ENCODE measurements around the gene LAMB4. TPM values are rescaled to one million over a fixed set of nuclear protein-coding genes. Genes with fewer than 3 reads are reported as not detected.

The LAMB4 gene
- total and polyA plus RNA-seq, 2 experiments from 2014 or later: not detected

DNA sequence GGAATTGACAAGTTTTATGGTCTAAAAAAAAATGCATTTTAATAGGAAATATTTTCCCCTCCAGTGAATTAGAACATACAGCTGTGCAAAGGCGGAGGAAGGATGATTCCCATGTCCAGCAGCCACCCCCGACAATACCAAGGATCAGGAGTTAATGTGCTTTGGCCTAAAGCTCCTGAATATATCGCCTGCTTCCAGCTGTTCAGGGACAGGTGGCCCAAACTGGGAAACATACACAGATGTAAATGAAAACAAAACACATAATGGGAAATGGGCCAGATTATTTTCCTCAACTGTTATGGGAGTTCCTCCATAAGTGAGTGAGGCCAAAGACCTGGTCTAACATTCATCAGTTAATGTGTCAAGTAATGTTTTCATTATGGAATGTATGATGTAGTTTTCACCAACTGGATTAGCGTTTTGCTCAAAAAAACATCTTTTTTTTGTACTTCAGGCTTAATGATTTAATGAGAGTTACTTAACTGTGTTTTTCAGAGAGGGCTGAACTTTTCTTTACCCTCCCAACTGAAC lies 72.1 kb downstream of the LAMB4 start:
- Mint-ChIP-seq H3K27me3 (ENCODE audit: insufficient read depth, low read depth, poor library complexity) (peaks cover 1% of the 10 kb centered on the region), H3K36me3 (ENCODE audit: low read depth) (no peaks in the 10 kb centered on the region), H3K9me3 (no peaks in the 10 kb centered on the region), H3K27ac (no peak overlapping the region), H3K4me1 (peaks cover 3% of the 10 kb centered on the region; the same call in 2 of the 3 replicates), H3K4me3 (no peak overlapping the region)
- Histone ChIP-seq H2AFZ (no peak overlapping the region), H3K9me2 (ENCODE audit: insufficient read depth) (no peaks in the 10 kb centered on the region), H3K27ac (ENCODE audit: low read depth) (no peak overlapping the region), H3K4me2 (no peak overlapping the region), H3K4me3 (no peak overlapping the region), H3K27me3 (ENCODE audit: insufficient read depth) (no peaks in the 10 kb centered on the region), H3K79me2 (replicated peaks; ENCODE audit: insufficient read depth) (no peaks in the 10 kb centered on the region), H4K20me1 (replicated peaks; ENCODE audit: insufficient read depth) (no peaks in the 10 kb centered on the region), H3F3A (replicated peaks; ENCODE audit: low read depth) (no peaks in the 10 kb centered on the region), H3K4me1 (ENCODE audit: insufficient read depth) (no peaks in the 10 kb centered on the region), H3K36me3 (ENCODE audit: insufficient read depth) (no peaks in the 10 kb centered on the region)
- TF ChIP-seq JUNB (IDR thresholded peaks at IDR 0.05; ENCODE audit: unreplicated experiment) (no peak), CTCF (conservative IDR thresholded peaks at IDR 0.05; ENCODE audit: low read depth in 2 of 2) (no peak), NANOG (IDR thresholded peaks at IDR 0.05; ENCODE audit: borderline replicate concordance) (no peak), EZH2 (IDR thresholded peaks at IDR 0.05; ENCODE audit: low read depth, unreplicated experiment) (no peak)
- no peak for DNase-seq (ENCODE audit: low spot score)
- no peak for ATAC-seq

- Histone ChIP-seq H3K27ac (ENCODE audit: low read depth) (no peak overlapping the region), H4K20me1 (replicated peaks; ENCODE audit: insufficient read depth) (no peaks in the 10 kb centered on the region), H3K4me3 (no peak overlapping the region), H3K36me3 (ENCODE audit: insufficient read depth) (no peaks in the 10 kb centered on the region), H3K4me2 (no peak overlapping the region), H3F3A (replicated peaks; ENCODE audit: low read depth) (no peaks in the 10 kb centered on the region), H3K27me3 (ENCODE audit: insufficient read depth) (no peaks in the 10 kb centered on the region), H3K79me2 (replicated peaks; ENCODE audit: insufficient read depth) (no peaks in the 10 kb centered on the region), H2AFZ (peak overlapping the region; percentile 67), H3K9me2 (ENCODE audit: insufficient read depth) (no peaks in the 10 kb centered on the region), H3K4me1 (ENCODE audit: insufficient read depth) (no peaks in the 10 kb centered on the region)
- H3K4me3 Mint-ChIP-seq: no peak overlapping the region
- peaks cover 3% of the 10 kb centered on the region; the same call in 1 of the 3 replicates for H3K4me1 Mint-ChIP-seq
- ATAC-seq: no peak
- H3K27me3 Mint-ChIP-seq (ENCODE audit: insufficient read depth, low read depth, poor library complexity): peaks cover 1% of the 10 kb centered on the region
- DNase-seq (ENCODE audit: low spot score): no peak
- TF ChIP-seq JUNB (IDR thresholded peaks at IDR 0.05; ENCODE audit: unreplicated experiment): no peak
- H3K9me3 Mint-ChIP-seq: no peaks in the 10 kb centered on the region
- no peaks in the 10 kb centered on the region for H3K36me3 Mint-ChIP-seq (ENCODE audit: low read depth)
- no peak overlapping the region for H3K27ac Mint-ChIP-seq
Measured at GRCh38 chr7:108055611-108056021, 74.5 kb downstream of the LAMB4 start.

DNA sequence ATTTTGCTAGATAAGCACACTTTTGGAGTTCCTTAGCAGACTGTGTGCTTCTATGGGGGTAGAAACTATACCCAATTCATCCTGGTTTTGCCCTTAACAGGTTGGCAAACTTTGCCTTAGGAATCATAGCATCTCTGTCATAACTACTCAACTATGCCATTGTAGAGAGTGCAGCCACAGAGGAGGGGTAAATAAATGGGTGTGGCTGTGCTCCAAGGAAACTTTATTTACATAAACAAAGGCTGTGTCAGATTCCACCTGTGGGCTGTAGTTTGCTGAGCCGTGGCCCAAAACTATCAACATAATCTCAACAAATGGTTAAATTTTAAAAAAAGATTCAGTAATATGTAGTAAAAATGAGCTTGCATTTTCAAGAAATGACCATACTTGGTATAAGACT lies 75.6 kb downstream of the LAMB4 start:
- no peaks in the 10 kb centered on the region for H3K9me3 Mint-ChIP-seq
- Histone ChIP-seq H3K4me3 (no peak overlapping the region), H3K4me1 (ENCODE audit: insufficient read depth) (no peaks in the 10 kb centered on the region), H3K27me3 (ENCODE audit: insufficient read depth) (no peaks in the 10 kb centered on the region), H3K9me2 (ENCODE audit: insufficient read depth) (no peaks in the 10 kb centered on the region), H4K20me1 (replicated peaks; ENCODE audit: insufficient read depth) (no peaks in the 10 kb centered on the region), H3K4me2 (no peak overlapping the region), H3K79me2 (replicated peaks; ENCODE audit: insufficient read depth) (no peaks in the 10 kb centered on the region), H3K27ac (ENCODE audit: low read depth) (no peak overlapping the region), H3K36me3 (ENCODE audit: insufficient read depth) (no peaks in the 10 kb centered on the region), H2AFZ (no peak overlapping the region), H3F3A (replicated peaks; ENCODE audit: low read depth) (no peaks in the 10 kb centered on the region)
- no peaks in the 10 kb centered on the region for H3K36me3 Mint-ChIP-seq (ENCODE audit: low read depth)
- H3K27me3 Mint-ChIP-seq (ENCODE audit: insufficient read depth, low read depth, poor library complexity): peaks cover 1% of the 10 kb centered on the region
- peaks cover 3% of the 10 kb centered on the region; the same call in 1 of the 3 replicates for H3K4me1 Mint-ChIP-seq
- no peak for ATAC-seq
- H3K27ac Mint-ChIP-seq: no peak overlapping the region
- H3K4me3 Mint-ChIP-seq: no peak overlapping the region
- no peak for DNase-seq (ENCODE audit: low spot score)
- no peak for TF ChIP-seq CTCF (conservative IDR thresholded peaks at IDR 0.05; ENCODE audit: low read depth in 2 of 2)
- TF ChIP-seq CREB1 (CRISPR knock-in tag; IDR thresholded peaks at IDR 0.05; ENCODE audit: low read depth): no peak
- TF ChIP-seq EZH2 (IDR thresholded peaks at IDR 0.05; ENCODE audit: low read depth, unreplicated experiment): no peak
- TF ChIP-seq NANOG (IDR thresholded peaks at IDR 0.05; ENCODE audit: borderline replicate concordance): no peak
- TF ChIP-seq POLR2AphosphoS5 (IDR thresholded peaks at IDR 0.05; ENCODE audit: low read depth): no peak
- TF ChIP-seq JUNB (IDR thresholded peaks at IDR 0.05; ENCODE audit: unreplicated experiment): no peak
- no peak for TF ChIP-seq ZNF114 (CRISPR knock-in tag; IDR thresholded peaks at IDR 0.05)
- TF ChIP-seq, protein P1, sequence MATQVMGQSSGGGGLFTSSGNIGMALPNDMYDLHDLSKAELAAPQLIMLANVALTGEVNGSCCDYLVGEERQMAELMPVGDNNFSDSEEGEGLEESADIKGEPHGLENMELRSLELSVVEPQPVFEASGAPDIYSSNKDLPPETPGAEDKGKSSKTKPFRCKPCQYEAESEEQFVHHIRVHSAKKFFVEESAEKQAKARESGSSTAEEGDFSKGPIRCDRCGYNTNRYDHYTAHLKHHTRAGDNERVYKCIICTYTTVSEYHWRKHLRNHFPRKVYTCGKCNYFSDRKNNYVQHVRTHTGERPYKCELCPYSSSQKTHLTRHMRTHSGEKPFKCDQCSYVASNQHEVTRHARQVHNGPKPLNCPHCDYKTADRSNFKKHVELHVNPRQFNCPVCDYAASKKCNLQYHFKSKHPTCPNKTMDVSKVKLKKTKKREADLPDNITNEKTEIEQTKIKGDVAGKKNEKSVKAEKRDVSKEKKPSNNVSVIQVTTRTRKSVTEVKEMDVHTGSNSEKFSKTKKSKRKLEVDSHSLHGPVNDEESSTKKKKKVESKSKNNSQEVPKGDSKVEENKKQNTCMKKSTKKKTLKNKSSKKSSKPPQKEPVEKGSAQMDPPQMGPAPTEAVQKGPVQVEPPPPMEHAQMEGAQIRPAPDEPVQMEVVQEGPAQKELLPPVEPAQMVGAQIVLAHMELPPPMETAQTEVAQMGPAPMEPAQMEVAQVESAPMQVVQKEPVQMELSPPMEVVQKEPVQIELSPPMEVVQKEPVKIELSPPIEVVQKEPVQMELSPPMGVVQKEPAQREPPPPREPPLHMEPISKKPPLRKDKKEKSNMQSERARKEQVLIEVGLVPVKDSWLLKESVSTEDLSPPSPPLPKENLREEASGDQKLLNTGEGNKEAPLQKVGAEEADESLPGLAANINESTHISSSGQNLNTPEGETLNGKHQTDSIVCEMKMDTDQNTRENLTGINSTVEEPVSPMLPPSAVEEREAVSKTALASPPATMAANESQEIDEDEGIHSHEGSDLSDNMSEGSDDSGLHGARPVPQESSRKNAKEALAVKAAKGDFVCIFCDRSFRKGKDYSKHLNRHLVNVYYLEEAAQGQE (IDR thresholded peaks at IDR 0.05; ENCODE audit: unreplicated experiment): no peak

All from GM23338 (cell line).